Dendritic cell treated with granulocyte-macrophage colony-stimulating factor and Interleukin-4, amounts not matched to agents 40 ng/mL and 50 ng/mL, for 4 days (primary cell): ENCODE measurements around the gene PPY.

ENCODE experiments used
- H3K27ac Mint-ChIP-seq: one replicate; pipeline ENCODE4 v1.8.0; 2022; ENCODE audit warnings: mild to moderate bottlenecking, mixed read lengths
- H3K27me3 Mint-ChIP-seq: one replicate; pipeline ENCODE4 v1.8.0; 2022; ENCODE audit warnings: mild to moderate bottlenecking, mixed read lengths
- H3K36me3 Mint-ChIP-seq: one replicate; pipeline ENCODE4 v1.8.0; 2022; ENCODE audit warnings: low read depth, mixed read lengths
- H3K4me1 Mint-ChIP-seq: one replicate; pipeline ENCODE4 v1.8.0; 2022; ENCODE audit warnings: low read depth, mixed read lengths
- H3K4me3 Mint-ChIP-seq: one replicate; pipeline ENCODE4 v1.8.0; 2022; ENCODE audit warnings: mild to moderate bottlenecking, moderate library complexity, mixed read lengths
- H3K9me3 Mint-ChIP-seq: one replicate; pipeline ENCODE4 v1.8.0; 2022; ENCODE audit warnings: mixed read lengths
- intact Hi-C: fragments of 100-400 bp; cut with micrococcal nuclease; formaldehyde crosslinking; loops from one replicate; pipeline ENCODE4 v1.15.0; 2022

The PPY gene, protein sequence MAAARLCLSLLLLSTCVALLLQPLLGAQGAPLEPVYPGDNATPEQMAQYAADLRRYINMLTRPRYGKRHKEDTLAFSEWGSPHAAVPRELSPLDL

DNA sequence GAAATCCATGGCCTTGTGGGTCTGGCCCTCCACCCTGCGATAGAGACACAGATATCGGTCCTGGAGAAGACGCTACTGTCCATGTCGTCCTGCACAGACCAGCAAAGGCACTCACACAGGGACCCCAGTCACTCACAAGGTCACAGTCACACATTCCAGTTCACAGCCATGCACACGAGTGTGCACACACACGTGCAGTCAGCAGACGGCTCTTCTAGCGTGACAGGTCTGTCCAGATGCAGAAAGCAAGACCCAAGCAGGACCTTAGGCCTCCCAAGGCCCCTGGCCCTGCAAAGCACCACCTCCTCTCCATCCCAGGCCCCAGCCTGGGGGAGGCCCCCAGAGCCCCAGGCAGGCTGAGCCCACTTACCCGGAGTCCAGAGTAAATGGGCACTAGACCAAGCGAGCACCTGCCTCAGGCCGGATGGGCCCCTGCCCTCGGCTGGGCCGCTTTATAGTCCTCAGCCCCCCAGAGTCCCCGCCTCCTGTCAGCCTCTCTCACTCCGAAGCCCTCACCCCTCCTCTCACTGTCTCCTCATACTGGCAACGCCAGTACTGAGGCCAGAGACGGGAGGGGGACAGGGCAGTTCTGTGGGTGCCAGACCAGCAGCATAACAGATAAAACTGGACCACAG lies at the start of gene PPY:
PPY (minus strand) TSS at position 426 of the 635 bp plus-strand sequence. CDS start 822 bp downstream, outside the sequence.
- no peaks in the 10 kb centered on the region for H3K36me3 Mint-ChIP-seq
- H3K27ac Mint-ChIP-seq = no peak within 1 kb of the TSS
- H3K27me3 Mint-ChIP-seq = peaks cover 34% of the 10 kb centered on the region
- no peaks in the 10 kb centered on the region for H3K9me3 Mint-ChIP-seq
- no peak within 1 kb of the TSS for H3K4me3 Mint-ChIP-seq
- intact Hi-C loops = loop anchor here (10.0 kb wide), 1 partner anchor 223 kb away; no protein-coding TSS in a partner anchor
- peaks cover 13% of the 10 kb centered on the region for H3K4me1 Mint-ChIP-seq

DNA sequence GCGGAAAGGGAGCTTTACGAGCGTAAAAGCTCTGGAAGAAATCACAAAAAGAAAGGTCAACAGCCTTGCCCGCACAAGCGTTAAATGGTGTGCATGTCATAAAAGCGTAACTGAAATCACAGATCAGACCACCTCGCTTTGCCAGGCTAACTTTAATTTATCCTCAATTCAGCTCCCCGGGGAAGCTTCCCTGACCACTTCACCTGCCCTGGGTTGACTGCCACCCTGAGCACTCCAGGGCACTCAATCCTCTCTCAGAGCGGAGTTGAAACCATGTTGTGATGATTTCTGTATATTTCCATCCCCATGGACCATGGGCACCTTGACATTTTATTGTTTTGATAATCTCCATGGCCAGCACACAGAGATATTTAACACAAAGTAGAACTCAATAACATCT lies 46.0 kb upstream of the PPY start:
- Mint-ChIP-seq H3K27ac (no peak overlapping the region), H3K36me3 (no peaks in the 10 kb centered on the region), H3K4me3 (no peak overlapping the region), H3K27me3 (peaks cover 61% of the 10 kb centered on the region), H3K9me3 (no peaks in the 10 kb centered on the region), H3K4me1 (no peaks in the 10 kb centered on the region)
- intact Hi-C loops = no loop called here

DNA sequence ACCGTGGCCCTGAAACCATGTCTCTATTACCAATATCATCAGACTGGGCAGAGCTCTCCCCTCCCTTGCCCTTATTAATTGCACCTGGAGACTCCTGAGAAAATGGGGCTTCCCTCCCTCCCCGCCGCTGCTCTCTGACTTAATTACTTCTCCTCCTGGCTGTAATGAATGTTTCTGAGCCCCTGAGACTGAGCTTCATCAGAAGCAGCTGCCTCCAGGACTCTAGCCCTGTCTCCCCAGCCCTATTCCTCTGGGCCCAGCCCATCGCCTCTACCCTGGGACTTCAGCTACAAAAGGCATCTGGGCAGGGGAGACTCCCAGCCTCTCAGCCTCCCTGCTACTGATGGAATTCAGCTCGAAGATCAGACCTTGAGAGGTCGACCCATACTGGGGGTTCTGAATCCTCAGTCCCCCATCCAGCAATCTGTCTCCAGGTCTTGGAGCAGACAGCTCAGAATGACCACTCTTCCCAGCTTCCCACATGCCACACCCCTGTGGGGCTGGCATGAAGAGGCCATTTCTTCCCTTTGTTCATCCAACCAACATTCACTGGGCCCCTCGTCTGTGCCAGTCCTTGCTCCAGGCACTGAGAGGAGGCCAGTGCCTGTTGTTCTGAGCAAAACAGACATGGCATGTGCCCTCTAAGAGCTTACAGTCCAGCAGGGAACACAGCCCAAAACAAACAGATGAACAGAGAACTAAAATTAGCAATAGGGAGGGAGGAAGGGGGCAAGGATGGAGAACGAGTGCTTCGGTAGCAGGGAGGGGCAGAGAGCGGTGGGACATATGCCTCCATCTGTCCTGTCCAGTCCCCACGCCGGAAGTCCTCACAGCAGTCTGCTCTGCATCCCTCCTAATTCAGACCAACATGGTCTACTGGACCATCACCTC lies 45.1 kb upstream of the PPY start:
- Mint-ChIP-seq H3K27me3 (peaks cover 62% of the 10 kb centered on the region), H3K4me1 (no peaks in the 10 kb centered on the region)
- intact Hi-C loops = no loop called here

DNA sequence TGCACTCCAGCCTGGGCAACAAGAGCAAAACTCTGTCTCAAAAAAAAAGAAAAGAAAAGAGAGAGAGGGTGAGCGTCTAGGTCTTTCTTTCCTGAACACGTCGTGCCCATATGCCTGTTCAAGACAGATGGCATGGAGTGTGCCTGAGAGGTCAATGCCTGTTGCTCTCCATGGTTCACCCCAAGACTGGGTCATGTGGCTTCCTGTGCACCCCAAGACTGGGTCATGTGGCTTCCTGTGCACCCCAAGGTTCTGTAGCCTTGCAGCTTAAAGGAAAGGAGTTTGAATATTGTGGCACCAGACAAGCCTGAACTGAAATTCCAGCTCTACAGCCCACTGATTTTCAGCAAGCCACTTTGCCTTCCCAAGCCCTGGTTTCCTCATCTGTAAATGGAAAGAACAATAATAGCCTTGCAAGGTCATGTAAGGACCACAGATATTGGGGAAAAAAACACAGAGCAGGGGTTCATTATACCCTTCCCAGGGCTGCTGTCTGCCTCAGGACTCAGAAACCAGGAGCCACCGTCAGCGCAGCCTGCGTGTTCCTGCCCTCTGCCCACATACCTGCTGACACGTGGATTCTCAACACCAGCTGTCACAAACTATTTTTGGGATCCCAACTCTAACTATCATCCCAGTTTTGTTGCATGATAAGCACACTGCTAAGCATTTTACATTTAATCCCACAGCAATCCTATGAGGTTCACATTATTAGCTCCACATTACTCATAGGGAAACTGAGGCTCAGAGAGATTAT lies 44.1 kb upstream of the PPY start:
- Mint-ChIP-seq H3K9me3 (no peaks in the 10 kb centered on the region), H3K4me3 (no peak overlapping the region), H3K36me3 (no peaks in the 10 kb centered on the region), H3K27me3 (peaks cover 68% of the 10 kb centered on the region), H3K27ac (no peak overlapping the region), H3K4me1 (no peaks in the 10 kb centered on the region)
- intact Hi-C loops = no loop called here

More for the DNA sequence above, 45.1 kb upstream of the PPY start:
- no peaks in the 10 kb centered on the region for H3K36me3 Mint-ChIP-seq
- no peak overlapping the region for H3K4me3 Mint-ChIP-seq
- H3K9me3 Mint-ChIP-seq = no peaks in the 10 kb centered on the region
- H3K27ac Mint-ChIP-seq = no peak overlapping the region

DNA sequence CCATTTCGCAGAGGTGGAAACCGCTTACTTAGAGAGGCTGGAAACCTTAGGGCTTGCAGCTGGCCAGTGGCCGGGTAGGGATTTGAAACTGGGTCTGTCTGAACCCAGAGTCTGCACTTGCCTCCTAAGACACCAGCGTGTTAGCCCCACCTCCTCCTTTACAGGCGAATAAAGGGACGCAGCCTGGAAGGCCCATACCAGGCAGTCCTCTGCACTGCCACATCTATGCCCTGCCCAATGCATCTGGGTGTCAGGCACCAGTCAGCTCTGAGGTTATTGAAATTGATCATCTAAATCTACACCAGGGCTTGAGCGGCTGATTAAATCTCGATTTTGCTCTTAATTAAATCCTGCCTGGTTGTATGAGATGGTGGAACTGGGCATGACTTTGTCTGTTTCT lies 42.2 kb upstream of the PPY start:
- Mint-ChIP-seq H3K9me3 (no peaks in the 10 kb centered on the region), H3K27ac (no peak overlapping the region), H3K4me1 (no peaks in the 10 kb centered on the region), H3K27me3 (peaks cover 71% of the 10 kb centered on the region), H3K36me3 (no peaks in the 10 kb centered on the region), H3K4me3 (no peak overlapping the region)
- intact Hi-C loops = no loop called here

DNA sequence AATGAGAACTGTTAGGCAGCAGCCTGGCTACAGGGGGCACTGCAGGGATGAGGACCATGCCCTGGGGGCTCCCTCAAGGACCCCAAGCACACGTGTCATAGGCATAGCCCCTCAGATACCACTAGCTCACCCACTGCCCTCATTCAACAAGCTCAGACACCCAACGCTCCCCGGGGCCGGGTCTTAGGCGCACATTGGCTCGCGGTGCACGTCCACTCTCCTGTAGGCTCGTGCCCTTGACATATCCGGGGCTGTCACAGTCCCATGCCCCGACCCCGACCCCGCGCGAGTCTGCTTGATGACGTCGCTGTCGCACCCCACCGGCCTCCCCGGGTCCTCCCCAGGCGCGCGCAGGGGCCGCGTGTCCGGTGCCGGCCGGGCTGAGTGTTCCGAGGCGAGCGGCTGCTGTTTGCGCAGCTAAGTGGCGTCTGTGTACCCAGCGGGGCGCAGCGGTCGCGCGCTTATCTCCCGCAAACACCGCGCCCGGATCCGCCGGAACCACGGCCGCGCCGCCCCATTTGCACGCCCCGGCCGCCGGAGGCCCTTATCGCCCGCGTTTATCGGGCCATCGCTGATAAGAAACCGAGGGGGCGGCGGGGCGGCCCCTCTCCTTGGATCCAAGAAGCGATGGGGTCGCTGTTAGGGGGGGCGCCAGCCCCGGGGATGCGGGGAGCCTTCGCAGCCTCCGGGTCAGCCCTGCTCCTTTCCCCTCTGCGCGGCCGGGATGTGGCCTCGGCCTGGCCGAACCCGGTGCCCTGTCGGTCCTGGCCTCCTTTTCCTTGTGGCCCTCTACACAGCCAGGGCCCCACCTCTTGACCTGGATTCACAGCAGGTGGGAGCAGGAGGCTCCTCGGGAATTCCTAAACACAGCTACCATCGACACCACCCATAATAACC lies 41.5 kb upstream of the PPY start:
- H3K27me3 Mint-ChIP-seq = peaks cover 72% of the 10 kb centered on the region
- H3K36me3 Mint-ChIP-seq = no peaks in the 10 kb centered on the region
- H3K9me3 Mint-ChIP-seq = no peaks in the 10 kb centered on the region
- H3K4me1 Mint-ChIP-seq = no peaks in the 10 kb centered on the region
- intact Hi-C loops = no loop called here
- H3K27ac Mint-ChIP-seq = no peak overlapping the region
- H3K4me3 Mint-ChIP-seq = no peak overlapping the region

DNA sequence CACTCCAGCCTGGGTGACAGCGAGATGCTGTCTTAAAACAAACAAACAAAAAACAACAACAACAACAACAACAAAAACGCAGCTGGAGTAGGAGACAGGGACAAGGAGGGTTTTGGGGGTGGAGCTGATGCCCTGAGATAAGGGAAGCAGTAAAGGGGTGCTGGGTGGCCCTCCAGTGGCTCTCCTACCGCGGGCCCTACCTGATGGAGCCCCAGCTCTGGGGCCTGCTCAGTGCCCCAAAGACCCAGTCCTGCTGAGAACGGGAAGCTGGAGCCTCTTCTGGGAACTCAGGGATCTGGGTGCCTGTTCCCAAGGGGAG lies 40.9 kb upstream of the PPY start:
- Mint-ChIP-seq H3K36me3 (no peaks in the 10 kb centered on the region), H3K9me3 (no peaks in the 10 kb centered on the region), H3K4me1 (no peaks in the 10 kb centered on the region), H3K27ac (no peak overlapping the region), H3K27me3 (peaks cover 74% of the 10 kb centered on the region), H3K4me3 (no peak overlapping the region)
- intact Hi-C loops = no loop called here

DNA sequence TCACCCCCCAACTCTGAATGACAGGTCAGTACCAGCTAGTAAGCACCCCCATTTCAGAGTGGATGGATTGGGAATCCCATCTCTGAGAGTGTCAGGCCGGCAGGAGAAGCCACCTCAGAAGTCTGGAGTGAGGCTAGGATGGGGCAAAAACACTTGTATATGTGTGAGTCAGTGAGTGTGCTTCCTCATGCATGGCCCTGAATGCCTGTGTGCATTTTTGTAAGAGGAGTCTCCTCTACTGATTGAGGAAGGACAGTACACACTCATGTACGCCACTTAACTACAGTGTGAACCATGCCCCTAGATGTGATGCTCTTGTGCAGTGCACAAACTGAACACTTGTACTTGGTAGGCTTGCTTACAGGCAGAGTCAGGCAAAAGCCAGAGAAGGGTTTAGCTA lies 39.9 kb upstream of the PPY start:
- Mint-ChIP-seq H3K27me3 (peaks cover 72% of the 10 kb centered on the region), H3K36me3 (no peaks in the 10 kb centered on the region), H3K27ac (no peak overlapping the region), H3K4me3 (no peak overlapping the region), H3K9me3 (no peaks in the 10 kb centered on the region), H3K4me1 (no peaks in the 10 kb centered on the region)
- intact Hi-C loops = no loop called here

DNA sequence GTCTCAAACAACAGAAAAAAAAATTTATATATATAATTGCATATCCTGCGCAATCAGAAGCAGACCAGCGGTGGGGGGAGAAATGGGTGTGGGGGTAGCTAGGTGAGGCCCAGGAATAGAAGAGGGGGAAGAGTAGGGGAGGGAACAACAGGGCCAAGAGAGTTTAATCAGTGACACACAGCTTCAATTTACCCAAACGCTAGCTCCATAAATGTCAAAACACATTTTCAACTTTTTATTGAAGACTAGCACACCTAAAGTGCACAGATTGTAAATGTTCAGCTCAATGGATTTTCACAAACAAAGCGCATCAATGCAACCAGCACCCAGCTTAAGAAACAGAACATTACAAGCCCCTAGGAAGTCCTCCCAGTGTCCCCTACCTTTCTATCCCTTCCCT lies 37.4 kb upstream of the PPY start:
- Mint-ChIP-seq H3K4me3 (no peak overlapping the region), H3K9me3 (no peaks in the 10 kb centered on the region), H3K27me3 (peaks cover 57% of the 10 kb centered on the region), H3K4me1 (no peaks in the 10 kb centered on the region), H3K36me3 (no peaks in the 10 kb centered on the region), H3K27ac (no peak overlapping the region)
- intact Hi-C loops = no loop called here

DNA sequence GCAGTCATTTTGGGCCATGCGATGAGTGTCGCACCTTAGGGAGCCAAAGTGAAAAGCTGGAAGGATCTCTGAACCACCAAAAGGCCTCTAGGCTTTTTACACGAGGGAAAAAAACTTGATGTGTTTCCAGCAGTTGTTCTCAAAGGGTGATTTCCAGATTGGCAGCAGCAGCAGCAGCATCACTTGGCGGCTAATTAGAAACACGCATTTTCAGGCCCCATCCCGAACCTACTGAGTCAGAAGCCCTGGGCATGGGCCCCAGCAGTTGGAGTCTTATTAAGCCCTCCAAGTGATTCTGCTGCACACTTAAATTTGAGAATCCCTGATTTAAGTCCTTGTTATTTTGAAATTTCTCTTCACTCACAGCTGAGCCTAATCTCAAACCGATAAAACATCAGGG lies 36.7 kb upstream of the PPY start:
- intact Hi-C loops = no loop called here
- Mint-ChIP-seq H3K27me3 (peaks cover 55% of the 10 kb centered on the region), H3K27ac (no peak overlapping the region), H3K4me1 (no peaks in the 10 kb centered on the region), H3K36me3 (no peaks in the 10 kb centered on the region), H3K9me3 (no peaks in the 10 kb centered on the region), H3K4me3 (no peak overlapping the region)

DNA sequence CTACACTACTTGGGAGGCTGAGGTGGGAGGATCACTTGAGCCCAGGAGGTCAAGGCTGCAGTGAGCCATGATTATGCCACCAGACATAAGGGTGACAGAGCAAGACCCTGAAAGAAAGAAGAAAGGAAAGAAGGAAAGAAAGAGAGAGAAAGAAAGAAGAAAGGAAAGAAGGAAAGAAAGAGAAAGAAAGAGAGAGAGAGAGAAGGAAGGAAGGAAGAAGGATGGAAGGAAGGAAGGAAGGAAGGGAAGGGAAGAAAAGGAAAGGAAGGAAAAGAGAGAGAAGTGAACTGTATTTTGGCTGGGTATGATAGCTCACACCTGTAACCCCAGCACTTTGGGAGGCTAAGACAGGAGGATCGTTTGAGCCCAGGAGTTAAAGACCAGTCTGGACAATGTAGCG lies 35.8 kb upstream of the PPY start:
- peaks cover 47% of the 10 kb centered on the region for H3K27me3 Mint-ChIP-seq
- H3K9me3 Mint-ChIP-seq = no peaks in the 10 kb centered on the region
- intact Hi-C loops = no loop called here
- H3K27ac Mint-ChIP-seq = no peak overlapping the region
- no peaks in the 10 kb centered on the region for H3K36me3 Mint-ChIP-seq
- no peaks in the 10 kb centered on the region for H3K4me1 Mint-ChIP-seq
- no peak overlapping the region for H3K4me3 Mint-ChIP-seq

DNA sequence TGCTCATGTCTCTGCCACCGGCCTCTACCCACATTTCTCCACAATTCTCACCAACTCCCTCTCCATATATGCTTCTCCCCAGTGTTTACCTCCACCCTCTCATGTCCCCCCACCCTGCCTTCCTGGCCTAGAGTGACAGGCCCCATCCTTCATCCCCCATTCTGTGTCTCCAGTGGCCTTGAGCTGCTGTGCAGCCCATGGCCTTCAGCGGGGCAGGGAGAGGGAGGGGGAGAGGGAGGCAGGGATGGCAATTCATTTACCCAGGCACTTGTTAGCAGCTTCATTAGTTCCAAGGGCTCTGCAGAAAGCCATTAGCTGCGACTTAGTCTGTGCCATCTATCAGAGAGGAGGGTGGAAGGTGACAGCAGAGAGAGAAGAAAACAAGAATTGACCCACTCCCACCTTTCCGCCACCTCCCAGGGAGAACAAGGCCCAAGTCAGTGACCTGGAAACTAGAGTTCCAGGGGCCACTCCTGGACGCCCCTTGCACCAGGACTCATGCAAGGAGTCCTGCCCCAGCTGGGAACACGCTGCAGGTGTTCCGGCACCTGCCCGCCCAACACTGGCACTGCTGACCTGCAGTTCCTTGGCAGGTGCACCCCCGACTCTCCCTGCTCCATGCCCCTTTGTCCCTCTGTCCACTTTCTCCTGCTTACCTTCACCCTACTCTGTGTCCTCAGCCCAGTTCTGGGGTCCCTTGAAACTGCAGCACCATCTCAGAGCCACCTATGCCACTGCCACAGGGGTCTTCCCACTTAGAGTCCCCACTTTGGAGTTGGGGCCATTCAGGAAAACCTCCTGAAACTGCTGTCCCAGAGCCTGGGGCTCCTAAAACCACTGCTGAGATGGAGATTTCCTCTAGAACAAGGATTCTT lies 34.9 kb upstream of the PPY start:
- peaks cover 39% of the 10 kb centered on the region for H3K27me3 Mint-ChIP-seq
- no peak overlapping the region for H3K4me3 Mint-ChIP-seq
- H3K27ac Mint-ChIP-seq = no peak overlapping the region
- intact Hi-C loops = no loop called here
- H3K9me3 Mint-ChIP-seq = no peaks in the 10 kb centered on the region
- H3K4me1 Mint-ChIP-seq = no peaks in the 10 kb centered on the region
- no peaks in the 10 kb centered on the region for H3K36me3 Mint-ChIP-seq

DNA sequence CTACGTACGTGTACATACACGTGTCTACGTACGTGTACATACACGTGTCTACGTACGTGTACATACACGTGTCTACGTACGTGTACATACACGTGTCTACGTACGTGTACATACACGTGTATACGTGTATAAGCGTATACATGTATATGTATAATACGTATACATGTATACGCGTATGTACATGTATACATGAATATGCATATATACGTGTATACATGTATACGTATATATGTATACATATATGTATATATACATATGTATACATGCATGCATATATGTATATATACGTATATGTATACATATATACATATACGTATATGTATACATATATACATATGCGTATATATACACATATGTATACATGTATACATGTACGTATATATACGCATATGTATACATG lies 33.6 kb upstream of the PPY start:
- Mint-ChIP-seq H3K9me3 (no peaks in the 10 kb centered on the region), H3K36me3 (no peaks in the 10 kb centered on the region), H3K27ac (no peak overlapping the region), H3K4me1 (no peaks in the 10 kb centered on the region), H3K4me3 (no peak overlapping the region), H3K27me3 (peaks cover 31% of the 10 kb centered on the region)
- intact Hi-C loops = no loop called here
